ENCODE measurements around the gene FMO2. TPM values are rescaled to one million over a fixed set of nuclear protein-coding genes. Genes with fewer than 3 reads are reported as not detected.
"Not testable (repeated sequence)": the region's sequence is repeated elsewhere in the genome, so short reads cannot be mapped to it uniquely, and the experiment has no call there.

The FMO2 gene
- total RNA-seq, 4 donors from 2014 or later, result 3.8 to 23.1 (median 6.9) TPM

- no peak overlapping the region for H3K27ac ChIP-seq
- TF ChIP-seq CTCF (IDR thresholded peaks at IDR 0.05), result peak; percentile 50 to 52
- TF ChIP-seq POLR2A (IDR thresholded peaks at IDR 0.05), result no peak
- TF ChIP-seq POLR2AphosphoS5 (IDR thresholded peaks at IDR 0.05), result no peak
- TF ChIP-seq EP300 (IDR thresholded peaks at IDR 0.05), result no peak
- H3K4me1 ChIP-seq, result peaks cover 21% of the 10 kb centered on the region
- H3K36me3 ChIP-seq, result no peaks in the 10 kb centered on the region
- 70% methylated on average over 1 of the region's 1 CpG for WGBS
- DNase-seq (ENCODE audit: low spot score in 2 of 2), result no peak
- no peaks in the 10 kb centered on the region for H3K27me3 ChIP-seq
- H3K9me3 ChIP-seq, result no peaks in the 10 kb centered on the region
- H3K4me3 ChIP-seq, result no peak overlapping the region
Observed at GRCh38 chr1:171226747-171227370, 41.8 kb downstream of the FMO2 start.

- H3K27me3 ChIP-seq, result no peaks in the 10 kb centered on the region
- H3K4me1 ChIP-seq, result peaks cover 4% of the 10 kb centered on the region
- no peak overlapping the region for H3K4me3 ChIP-seq
- no peak overlapping the region for H3K27ac ChIP-seq
- H3K9me3 ChIP-seq, result no peaks in the 10 kb centered on the region
- DNase-seq (ENCODE audit: low spot score in 2 of 2), result no peak
- no peaks in the 10 kb centered on the region for H3K36me3 ChIP-seq
- TF ChIP-seq EP300 (IDR thresholded peaks at IDR 0.05) (no peak), POLR2AphosphoS5 (IDR thresholded peaks at IDR 0.05) (no peak), POLR2A (IDR thresholded peaks at IDR 0.05) (no peak), CTCF (IDR thresholded peaks at IDR 0.05) (no peak)
Observed at GRCh38 chr1:171231326-171231725, 46.2 kb downstream of the FMO2 start.

- H3K4me1 ChIP-seq, result no peaks in the 10 kb centered on the region
- no peaks in the 10 kb centered on the region for H3K27me3 ChIP-seq
- no peak for DNase-seq (ENCODE audit: low spot score in 2 of 2)
- no peaks in the 10 kb centered on the region for H3K9me3 ChIP-seq
- no peak for TF ChIP-seq POLR2AphosphoS5 (IDR thresholded peaks at IDR 0.05)
- no peak for TF ChIP-seq CTCF (IDR thresholded peaks at IDR 0.05)
- TF ChIP-seq POLR2A (IDR thresholded peaks at IDR 0.05), result no peak
- no peak for TF ChIP-seq EP300 (IDR thresholded peaks at IDR 0.05)
- no peak overlapping the region for H3K4me3 ChIP-seq
- no peak overlapping the region for H3K27ac ChIP-seq
- WGBS, result 100% methylated on average over 1 of the region's 1 CpG
- H3K36me3 ChIP-seq, result no peaks in the 10 kb centered on the region
Observed at GRCh38 chr1:171233183-171233582, 48.1 kb downstream of the FMO2 start.

GRCh38 chr1:171236231-171236630 lies 51.1 kb downstream of the FMO2 start:
- H3K27ac ChIP-seq; DNase-seq (ENCODE audit: low spot score in 2 of 2); H3K4me3 ChIP-seq; H3K4me1 ChIP-seq; H3K27me3 ChIP-seq; H3K9me3 ChIP-seq; H3K36me3 ChIP-seq: not testable (repeated sequence)
- 98% methylated on average over 4 of the region's 4 CpGs for WGBS

GRCh38 chr1:171243878-171244277 lies 58.8 kb downstream of the FMO2 start:
- TF ChIP-seq POLR2AphosphoS5 (IDR thresholded peaks at IDR 0.05), result no peak
- TF ChIP-seq EP300 (IDR thresholded peaks at IDR 0.05), result no peak
- no peak for TF ChIP-seq POLR2A (IDR thresholded peaks at IDR 0.05)
- no peak for TF ChIP-seq CTCF (IDR thresholded peaks at IDR 0.05)
- DNase-seq (ENCODE audit: low spot score in 2 of 2), result no peak
- WGBS, result 88% methylated on average over 4 of the region's 4 CpGs
- no peaks in the 10 kb centered on the region for H3K27me3 ChIP-seq
- H3K9me3 ChIP-seq, result no peaks in the 10 kb centered on the region
- no peak overlapping the region for H3K4me3 ChIP-seq
- no peaks in the 10 kb centered on the region for H3K4me1 ChIP-seq
- H3K27ac ChIP-seq, result no peak overlapping the region
- H3K36me3 ChIP-seq, result no peaks in the 10 kb centered on the region
